GM23338 (cell line): ENCODE measurements around the gene SEC16A. TPM values are rescaled to one million over a fixed set of nuclear protein-coding genes. Genes with fewer than 3 reads are reported as not detected.
A peak's percentile ranks its signal among the peaks of the same experiment; 100 is the strongest.

Experiments used
- ATAC-seq: fragments of 200-7000 bp; cut with Tn5 transposase; 3 replicates; pipeline ENCODE4 v1.9.1; 2020
- DNase-seq: peaks from one replicate; pipeline ENCODE4 v3.0.0-alpha.2; 2015; ENCODE audit warnings: low spot score
- H2AFZ ChIP-seq: fragments of 200-600 bp; sonication (generic); 2 replicates; pipeline ENCODE4 v1.8.0; 2016; ENCODE audit warnings: antibody characterized with exemption, mild to moderate bottlenecking, moderate library complexity
- H3F3A ChIP-seq: fragments of 200-600 bp; sonication (generic); replicated peaks from 2 replicates; pipeline ENCODE4 v1.8.0; 2017; ENCODE audit warnings: antibody characterized with exemption, mixed run types, low read depth
- H3K27ac ChIP-seq: fragments of 200-600 bp; sonication (generic); 2 replicates; pipeline ENCODE4 v1.6.1; 2016; ENCODE audit warnings: low read depth
- H3K27me3 ChIP-seq: fragments of 200-600 bp; sonication (generic); 2 replicates; pipeline ENCODE4 v1.8.0; 2016; ENCODE audit warnings: mild to moderate bottlenecking, mixed run types, moderate library complexity; ENCODE audit not compliant: insufficient read depth
- H3K36me3 ChIP-seq: fragments of 200-600 bp; sonication (generic); 2 replicates; pipeline ENCODE4 v1.8.0; 2016; ENCODE audit warnings: mild to moderate bottlenecking; ENCODE audit not compliant: insufficient read depth
- H3K4me1 ChIP-seq: fragments of 200-600 bp; sonication (generic); 2 replicates; pipeline ENCODE4 v1.8.0; 2016; ENCODE audit warnings: mild to moderate bottlenecking, moderate library complexity; ENCODE audit not compliant: insufficient read depth
- H3K4me2 ChIP-seq: fragments of 200-600 bp; sonication (generic); 2 replicates; pipeline ENCODE4 v1.7.1; 2017; ENCODE audit warnings: mixed run types
- H3K4me3 ChIP-seq: fragments of 200-600 bp; sonication (generic); 2 replicates; pipeline ENCODE4 v1.6.1; 2016; ENCODE audit warnings: mixed run types
- H3K79me2 ChIP-seq: fragments of 200-600 bp; sonication (generic); replicated peaks from 2 replicates; pipeline ENCODE4 v1.8.0; 2017; ENCODE audit warnings: mild to moderate bottlenecking; ENCODE audit not compliant: insufficient read depth
- H3K9me2 ChIP-seq: fragments of 200-600 bp; sonication (generic); 2 replicates; pipeline ENCODE4 v1.8.0; 2017; ENCODE audit not compliant: insufficient read depth
- H4K20me1 ChIP-seq: fragments of 200-600 bp; sonication (generic); replicated peaks from 2 replicates; pipeline ENCODE4 v1.8.0; 2017; ENCODE audit warnings: mild to moderate bottlenecking; ENCODE audit not compliant: insufficient read depth
- H3K27ac Mint-ChIP-seq: 2 replicates; pipeline ENCODE4 v1.8.0; 2020; ENCODE audit warnings: inconsistent platforms, mild to moderate bottlenecking, moderate library complexity, mixed read lengths
- H3K27me3 Mint-ChIP-seq: 3 replicates; pipeline ENCODE4 v1.8.0; 2022; ENCODE audit warnings: low read depth, mild to moderate bottlenecking, moderate library complexity, mixed read lengths, inconsistent platforms; ENCODE audit not compliant: insufficient read depth, poor library complexity
- H3K36me3 Mint-ChIP-seq: 3 replicates; pipeline ENCODE4 v1.8.0; 2021; ENCODE audit warnings: low read depth, mild to moderate bottlenecking, inconsistent platforms, moderate library complexity, mixed read lengths
- H3K4me1 Mint-ChIP-seq: 3 replicates; pipeline ENCODE4 v1.8.0; 2020; ENCODE audit warnings: mild to moderate bottlenecking, inconsistent platforms, mixed read lengths
- H3K4me3 Mint-ChIP-seq: 3 replicates; pipeline ENCODE4 v1.8.0; 2021; ENCODE audit warnings: moderate library complexity, mild to moderate bottlenecking, inconsistent platforms, mixed read lengths
- H3K9me3 Mint-ChIP-seq: 3 replicates; pipeline ENCODE4 v1.8.0; 2020; ENCODE audit warnings: moderate library complexity, mild to moderate bottlenecking, inconsistent platforms, mixed read lengths
- CREB1 ChIP-seq: fragments of 250-450 bp; sonication (Bioruptor Pico); IDR thresholded peaks from 2 replicates; pipeline ENCODE4 v1.5.0; 2020; ENCODE audit warnings: low read depth, mild to moderate bottlenecking, moderate library complexity
- EZH2 ChIP-seq: fragments of 200-600 bp; sonication (generic); IDR thresholded peaks from one replicate; pipeline ENCODE4 v1.8.0; 2017; ENCODE audit warnings: antibody characterized with exemption, mild to moderate bottlenecking, low read depth; ENCODE audit not compliant: unreplicated experiment
- ZNF114 ChIP-seq: fragments of 250-450 bp; sonication (Bioruptor Pico); IDR thresholded peaks from 2 replicates; pipeline ENCODE4 v1.5.0; 2020; ENCODE audit warnings: mild to moderate bottlenecking, moderate library complexity
- ZNF462 ChIP-seq: fragments of 250-450 bp; sonication (Bioruptor Pico); IDR thresholded peaks from 2 replicates; pipeline ENCODE4 v1.5.0; 2020; ENCODE audit warnings: mild to moderate bottlenecking, moderate library complexity
- polyA plus RNA-seq: library from polyadenylated mRNA; unstranded; fragments of >200 nt; fragmentation: Nextera tagmentation; extraction: Ambion mirVana; gene quantifications from 2 replicates; pipeline ENCODE4 v1.2.1, GENCODE V29; 2016
- total RNA-seq: library from RNA; depleted of rRNA; stranded (reverse); fragments of >200 nt; shearing (Covaris generic); gene quantifications from 2 replicates; pipeline ENCODE4 v1.2.3, GENCODE V29; 2014
- TF ChIP-seq, protein P1 (sequence below): IDR thresholded peaks from one replicate; pipeline ENCODE4 v1.6.1; 2018; ENCODE audit warnings: antibody characterized with exemption; ENCODE audit not compliant: unreplicated experiment
- TF ChIP-seq, protein P2 (sequence below), 2 experiments: fragments of 200-600 bp in 1 of 2; sonication (generic) in 1 of 2; conservative IDR thresholded peaks; 2 replicates each; pipeline versions ENCODE4 v1.5.1 to v1.6.1; 2016 to 2017; ENCODE audit warnings: antibody characterized with exemption in 2 of 2, low read depth in 2 of 2, mild to moderate bottlenecking in 2 of 2, moderate library complexity in 1 of 2

Gene SEC16A
- total and polyA plus RNA-seq, 2 experiments from 2014 or later = 34.0 to 59.2 TPM

GRCh38 chr9:136525841-136526499 is 43.1 kb upstream of the SEC16A start:
- peak; percentile 24 for ATAC-seq
- H3K4me1 ChIP-seq = peaks cover 10% of the 10 kb centered on the region; the same call in 1 of the 2 replicates
- 0 out of 2 replicates have a peak overlapping the region, but pooled peaks have one; percentile 19 for H3K27ac ChIP-seq

DNA sequence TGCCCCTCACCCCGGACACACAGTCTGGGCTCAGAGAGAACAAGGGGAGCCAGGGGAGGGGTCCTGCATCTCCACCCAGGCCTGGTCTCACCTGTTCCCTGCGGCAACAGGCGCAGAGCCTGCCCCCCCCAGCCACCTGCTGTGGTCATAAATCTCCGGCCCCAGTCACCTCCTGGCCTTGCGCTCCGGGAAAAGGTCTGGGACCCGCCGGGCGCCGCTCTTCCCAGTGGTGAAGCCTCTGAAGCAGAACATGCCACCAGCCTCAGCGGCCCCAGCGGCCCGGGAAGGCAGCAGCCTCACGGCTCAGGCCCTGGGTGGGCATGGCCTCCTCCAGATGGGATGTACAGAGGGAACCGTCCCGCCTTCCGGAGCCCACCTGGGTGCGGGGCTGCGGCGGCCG is 42.4 kb upstream of the SEC16A start:
- Histone ChIP-seq H3K79me2 (peaks cover 27% of the 10 kb centered on the region), H3K4me2 (no peak overlapping the region), H4K20me1 (peaks cover 10% of the 10 kb centered on the region; the same call in 1 of the 2 replicates), H3K9me2 (no peaks in the 10 kb centered on the region), H2AFZ (no peak overlapping the region), H3F3A (0 out of 2 replicates have a peak, but pooled peaks cover 3% of the 10 kb centered on the region), H3K27me3 (no peaks in the 10 kb centered on the region), H3K4me1 (peaks cover 8% of the 10 kb centered on the region; the same call in 1 of the 2 replicates), H3K36me3 (no peaks in the 10 kb centered on the region), H3K27ac (no peak overlapping the region), H3K4me3 (no peak overlapping the region)
- Mint-ChIP-seq H3K4me3 (no peak overlapping the region), H3K27ac (no peak overlapping the region), H3K36me3 (peaks cover 4% of the 10 kb centered on the region; the same call in 2 of the 3 replicates), H3K9me3 (peaks cover 3% of the 10 kb centered on the region; the same call in 2 of the 3 replicates), H3K27me3 (peaks cover 17% of the 10 kb centered on the region), H3K4me1 (peaks cover 5% of the 10 kb centered on the region; the same call in 2 of the 3 replicates)
- DNase-seq (no peak), ATAC-seq (no peak)
- TF ChIP-seq ZNF114 (CRISPR knock-in tag) (no peak), ZNF462 (CRISPR knock-in tag) (no peak), EZH2 (no peak), CREB1 (no peak)
- TF ChIP-seq, protein P1, sequence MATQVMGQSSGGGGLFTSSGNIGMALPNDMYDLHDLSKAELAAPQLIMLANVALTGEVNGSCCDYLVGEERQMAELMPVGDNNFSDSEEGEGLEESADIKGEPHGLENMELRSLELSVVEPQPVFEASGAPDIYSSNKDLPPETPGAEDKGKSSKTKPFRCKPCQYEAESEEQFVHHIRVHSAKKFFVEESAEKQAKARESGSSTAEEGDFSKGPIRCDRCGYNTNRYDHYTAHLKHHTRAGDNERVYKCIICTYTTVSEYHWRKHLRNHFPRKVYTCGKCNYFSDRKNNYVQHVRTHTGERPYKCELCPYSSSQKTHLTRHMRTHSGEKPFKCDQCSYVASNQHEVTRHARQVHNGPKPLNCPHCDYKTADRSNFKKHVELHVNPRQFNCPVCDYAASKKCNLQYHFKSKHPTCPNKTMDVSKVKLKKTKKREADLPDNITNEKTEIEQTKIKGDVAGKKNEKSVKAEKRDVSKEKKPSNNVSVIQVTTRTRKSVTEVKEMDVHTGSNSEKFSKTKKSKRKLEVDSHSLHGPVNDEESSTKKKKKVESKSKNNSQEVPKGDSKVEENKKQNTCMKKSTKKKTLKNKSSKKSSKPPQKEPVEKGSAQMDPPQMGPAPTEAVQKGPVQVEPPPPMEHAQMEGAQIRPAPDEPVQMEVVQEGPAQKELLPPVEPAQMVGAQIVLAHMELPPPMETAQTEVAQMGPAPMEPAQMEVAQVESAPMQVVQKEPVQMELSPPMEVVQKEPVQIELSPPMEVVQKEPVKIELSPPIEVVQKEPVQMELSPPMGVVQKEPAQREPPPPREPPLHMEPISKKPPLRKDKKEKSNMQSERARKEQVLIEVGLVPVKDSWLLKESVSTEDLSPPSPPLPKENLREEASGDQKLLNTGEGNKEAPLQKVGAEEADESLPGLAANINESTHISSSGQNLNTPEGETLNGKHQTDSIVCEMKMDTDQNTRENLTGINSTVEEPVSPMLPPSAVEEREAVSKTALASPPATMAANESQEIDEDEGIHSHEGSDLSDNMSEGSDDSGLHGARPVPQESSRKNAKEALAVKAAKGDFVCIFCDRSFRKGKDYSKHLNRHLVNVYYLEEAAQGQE = no peak

More at GRCh38 chr9:136525841-136526499, 43.1 kb upstream of the SEC16A start:
- Histone ChIP-seq H3K27me3 (no peaks in the 10 kb centered on the region), H2AFZ (no peak overlapping the region), H3F3A (0 out of 2 replicates have a peak, but pooled peaks cover 3% of the 10 kb centered on the region), H3K4me3 (no peak overlapping the region), H3K4me2 (no peak overlapping the region), H3K79me2 (peaks cover 34% of the 10 kb centered on the region), H3K9me2 (no peaks in the 10 kb centered on the region), H4K20me1 (peaks cover 10% of the 10 kb centered on the region; the same call in 1 of the 2 replicates), H3K36me3 (no peaks in the 10 kb centered on the region)
- Mint-ChIP-seq H3K27me3 (peaks cover 17% of the 10 kb centered on the region), H3K27ac (no peak overlapping the region; the same call in 1 of the 2 replicates), H3K4me3 (no peak overlapping the region), H3K4me1 (peaks cover 10% of the 10 kb centered on the region; the same call in 2 of the 3 replicates), H3K36me3 (peaks cover 2% of the 10 kb centered on the region; the same call in 1 of the 3 replicates), H3K9me3 (peaks cover 3% of the 10 kb centered on the region; the same call in 2 of the 3 replicates)
- TF ChIP-seq EZH2 = no peak
- TF ChIP-seq, protein P2, sequence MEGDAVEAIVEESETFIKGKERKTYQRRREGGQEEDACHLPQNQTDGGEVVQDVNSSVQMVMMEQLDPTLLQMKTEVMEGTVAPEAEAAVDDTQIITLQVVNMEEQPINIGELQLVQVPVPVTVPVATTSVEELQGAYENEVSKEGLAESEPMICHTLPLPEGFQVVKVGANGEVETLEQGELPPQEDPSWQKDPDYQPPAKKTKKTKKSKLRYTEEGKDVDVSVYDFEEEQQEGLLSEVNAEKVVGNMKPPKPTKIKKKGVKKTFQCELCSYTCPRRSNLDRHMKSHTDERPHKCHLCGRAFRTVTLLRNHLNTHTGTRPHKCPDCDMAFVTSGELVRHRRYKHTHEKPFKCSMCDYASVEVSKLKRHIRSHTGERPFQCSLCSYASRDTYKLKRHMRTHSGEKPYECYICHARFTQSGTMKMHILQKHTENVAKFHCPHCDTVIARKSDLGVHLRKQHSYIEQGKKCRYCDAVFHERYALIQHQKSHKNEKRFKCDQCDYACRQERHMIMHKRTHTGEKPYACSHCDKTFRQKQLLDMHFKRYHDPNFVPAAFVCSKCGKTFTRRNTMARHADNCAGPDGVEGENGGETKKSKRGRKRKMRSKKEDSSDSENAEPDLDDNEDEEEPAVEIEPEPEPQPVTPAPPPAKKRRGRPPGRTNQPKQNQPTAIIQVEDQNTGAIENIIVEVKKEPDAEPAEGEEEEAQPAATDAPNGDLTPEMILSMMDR (conservative IDR thresholded peaks at IDR 0.05; ENCODE audit: low read depth in 2 of 2) = 0 out of 4 replicates have a peak, but pooled peaks of 1 of the 2 experiments have one; percentile 13
- no peak for DNase-seq
